Calu3 (cell line): Measurements from ENCODE around the gene EIF1B. TPM values are rescaled to one million over a fixed set of nuclear protein-coding genes. Genes with fewer than 3 reads are reported as not detected.

ENCODE experiments used
- BruUV-seq: library from RNA; stranded (reverse); fragments of 400-500 nt; replicated peaks from 2 replicates; lab custom pipeline; 2021; lab: Mats Ljungman, UMichigan
- CTCF ChIA-PET: fragments of 300-600 bp; sonication (Branson Sonifier 250); formaldehyde crosslinking; loops from one replicate; lab custom pipeline; 2022; ENCODE audit warnings: antibody characterized with exemption; lab: Charles Lee
- DNase-seq: peaks from one replicate; pipeline ENCODE4 v3.0.0; 2022
- H3K27ac Mint-ChIP-seq: one replicate; pipeline ENCODE4 v1.8.0; 2022; ENCODE audit warnings: mixed read lengths; ENCODE audit not compliant: unreplicated experiment
- H3K27me3 Mint-ChIP-seq: one replicate; pipeline ENCODE4 v1.8.0; 2022; ENCODE audit warnings: mixed read lengths; ENCODE audit not compliant: unreplicated experiment
- H3K36me3 Mint-ChIP-seq: one replicate; pipeline ENCODE4 v1.8.0; 2022; ENCODE audit warnings: mild to moderate bottlenecking, moderate library complexity, mixed read lengths; ENCODE audit not compliant: insufficient read depth, unreplicated experiment
- H3K4me1 Mint-ChIP-seq: one replicate; pipeline ENCODE4 v1.8.0; 2022; ENCODE audit warnings: mild to moderate bottlenecking, low read depth, mixed read lengths; ENCODE audit not compliant: unreplicated experiment
- H3K4me3 Mint-ChIP-seq: one replicate; pipeline ENCODE4 v1.8.0; 2022; ENCODE audit warnings: mild to moderate bottlenecking, low read depth, moderate library complexity, mixed read lengths; ENCODE audit not compliant: unreplicated experiment
- H3K9me3 Mint-ChIP-seq: one replicate; pipeline ENCODE4 v1.8.0; 2022; ENCODE audit warnings: low read depth, mixed read lengths; ENCODE audit not compliant: unreplicated experiment
- CTCF ChIP-seq: fragments of 200-600 bp; IDR thresholded peaks from one replicate; pipeline ENCODE4 v1.8.0; 2022; ENCODE audit warnings: antibody characterized with exemption; ENCODE audit not compliant: unreplicated experiment
- intact Hi-C: fragments of 100-400 bp; cut with micrococcal nuclease; formaldehyde crosslinking; loops from one replicate; pipeline ENCODE4 v1.10.0; 2022; ENCODE audit not compliant: unreplicated experiment
- total RNA-seq: library from RNA; stranded (reverse); gene quantifications from 2 replicates; pipeline ENCODE4 v1.2.3, GENCODE V29; 2022

Gene EIF1B
- total RNA-seq, 1 experiment from 2014 or later, result 41.3 TPM

GRCh38 chr3:40340541-40341170 is 31.1 kb downstream of the EIF1B start:
- CTCF ChIA-PET, result no interaction called here

GRCh38 chr3:40341671-40342070 is 32.2 kb downstream of the EIF1B start:
- Mint-ChIP-seq H3K36me3 (no peaks in the 10 kb centered on the region), H3K4me1 (no peaks in the 10 kb centered on the region), H3K27me3 (no peaks in the 10 kb centered on the region), H3K9me3 (no peaks in the 10 kb centered on the region), H3K27ac (no peak overlapping the region), H3K4me3 (no peak overlapping the region)
- intact Hi-C loops, result no loop called here
- CTCF ChIA-PET, result interaction anchor here (0.7 kb wide), 1 partner anchor 713 kb away, joined by 4 read pairs; no protein-coding TSS in a partner anchor
- no peak for DNase-seq
- TF ChIP-seq CTCF, result no peak
- BruUV-seq, result no TSS peak

More at GRCh38 chr3:40340541-40341170, 31.1 kb downstream of the EIF1B start:
- no peak overlapping the region for H3K4me3 Mint-ChIP-seq
- H3K9me3 Mint-ChIP-seq, result no peaks in the 10 kb centered on the region
- intact Hi-C loops, result no loop called here
- no peak overlapping the region for H3K27ac Mint-ChIP-seq
- no TSS peak for BruUV-seq
- no peak for TF ChIP-seq CTCF
- no peaks in the 10 kb centered on the region for H3K4me1 Mint-ChIP-seq
- H3K27me3 Mint-ChIP-seq, result no peaks in the 10 kb centered on the region
- no peak for DNase-seq
- no peaks in the 10 kb centered on the region for H3K36me3 Mint-ChIP-seq

- no TSS peak for BruUV-seq
- DNase-seq, result no peak
- CTCF ChIA-PET, result no interaction called here
- H3K9me3 Mint-ChIP-seq, result no peaks in the 10 kb centered on the region
- peaks cover 17% of the 10 kb centered on the region for H3K27me3 Mint-ChIP-seq
- H3K36me3 Mint-ChIP-seq, result no peaks in the 10 kb centered on the region
- H3K27ac Mint-ChIP-seq, result no peak overlapping the region
- TF ChIP-seq CTCF, result no peak
- no peak overlapping the region for H3K4me3 Mint-ChIP-seq
- H3K4me1 Mint-ChIP-seq, result no peaks in the 10 kb centered on the region
- intact Hi-C loops, result no loop called here
Observed at GRCh38 chr3:40350529-40350928, 41.0 kb downstream of the EIF1B start.

GRCh38 chr3:40355410-40355809 is 45.9 kb downstream of the EIF1B start:
- Mint-ChIP-seq H3K4me1 (no peaks in the 10 kb centered on the region), H3K36me3 (no peaks in the 10 kb centered on the region), H3K9me3 (no peaks in the 10 kb centered on the region), H3K27ac (no peak overlapping the region), H3K27me3 (peaks cover 17% of the 10 kb centered on the region), H3K4me3 (no peak overlapping the region)
- DNase-seq, result no peak
- intact Hi-C loops, result no loop called here
- no peak for TF ChIP-seq CTCF
- BruUV-seq, result no TSS peak
- CTCF ChIA-PET, result no interaction called here
